Natural killer cell (primary cell): ENCODE data around the gene RNF126. TPM values are rescaled to one million over a fixed set of nuclear protein-coding genes. Genes with fewer than 3 reads are reported as not detected.

ENCODE experiments used
- ATAC-seq, 3 donors: fragments of 150-1000 bp in 2 of 3; fragments of 200-7000 bp in 1 of 3; cut with Tn5 transposase; 1 replicate in 1 of 3; 2 replicates in 2 of 3; pipeline ENCODE4 v1.10.0; 2021; ENCODE audit warnings: mild to moderate bottlenecking in 2 of 3, moderate library complexity in 2 of 3
- DNase-seq, 2 donors: peaks; one replicate each; pipeline versions ENCODE4 v3.0.0 to v3.0.0-alpha.2; 2013 to 2021; ENCODE audit warnings: mixed read lengths in 1 of 2
- H3K27ac ChIP-seq: one replicate; pipeline ENCODE4 v1.5.1; 2013; ENCODE audit warnings: mild to moderate bottlenecking, low read length
- H3K27me3 ChIP-seq: one replicate; pipeline ENCODE4 v1.6.1; 2013; ENCODE audit warnings: low read length; ENCODE audit not compliant: control insufficient read depth, insufficient read depth
- H3K36me3 ChIP-seq: one replicate; pipeline ENCODE4 v1.6.1; 2013; ENCODE audit warnings: low read length; ENCODE audit not compliant: control insufficient read depth, insufficient read depth
- H3K4me1 ChIP-seq: one replicate; pipeline ENCODE4 v1.6.1; 2013; ENCODE audit warnings: low read length; ENCODE audit not compliant: control insufficient read depth, insufficient read depth
- H3K4me3 ChIP-seq: one replicate; pipeline ENCODE4 v1.5.1; 2013; ENCODE audit warnings: low read length
- H3K9me3 ChIP-seq: one replicate; pipeline ENCODE4 v1.6.1; 2013; ENCODE audit warnings: low read length; ENCODE audit not compliant: control insufficient read depth, insufficient read depth
- H3K27ac Mint-ChIP-seq, 2 donors: one replicate each; pipeline ENCODE4 v1.8.0; 2022; ENCODE audit warnings: mild to moderate bottlenecking in 2 of 2, mixed read lengths in 2 of 2, moderate library complexity in 1 of 2
- H3K27me3 Mint-ChIP-seq, 2 donors: one replicate each; pipeline ENCODE4 v1.8.0; 2022; ENCODE audit warnings: low read depth in 2 of 2, mixed read lengths in 2 of 2
- H3K36me3 Mint-ChIP-seq: one replicate; pipeline ENCODE4 v1.8.0; 2022; ENCODE audit warnings: mixed read lengths
- H3K4me1 Mint-ChIP-seq, 2 donors: one replicate each; pipeline ENCODE4 v1.8.0; 2022; ENCODE audit warnings: mixed read lengths in 2 of 2
- H3K4me3 Mint-ChIP-seq: one replicate; pipeline ENCODE4 v1.8.0; 2022; ENCODE audit warnings: mild to moderate bottlenecking, moderate library complexity, mixed read lengths
- H3K9me3 Mint-ChIP-seq, 2 donors: one replicate each; pipeline ENCODE4 v1.8.0; 2022; ENCODE audit warnings: mixed read lengths in 2 of 2
- WGBS: methylation state at CpG from one replicate; pipeline ENCODE4 v1.1.7; 2013; ENCODE audit warnings: missing lambda C conversion rate; ENCODE audit not compliant: insufficient coverage; 5-methylcytosine and 5-hydroxymethylcytosine counted together
- intact Hi-C: fragments of 100-400 bp; cut with micrococcal nuclease; formaldehyde crosslinking; loops from one replicate; pipeline ENCODE4 v1.14.2; 2022
- total RNA-seq, 4 donors: library from RNA; stranded (reverse); fragments of 120-200 nt in 1 of 4; gene quantifications; one replicate each; pipeline versions ENCODE4 v1.2.3 to v1.2.4, GENCODE V29; 2013 to 2022
- TF ChIP-seq, protein P1 (sequence below): fragments of 200-600 bp; IDR thresholded peaks from one replicate; pipeline ENCODE4 v1.8.0; 2022; ENCODE audit warnings: antibody characterized with exemption

RNF126 gene
- total RNA-seq, 3 donors from 2014 or later (not counting 1 experiment from before 2014, with no cell fraction given): 119 to 149 (median 146) TPM

DNA sequence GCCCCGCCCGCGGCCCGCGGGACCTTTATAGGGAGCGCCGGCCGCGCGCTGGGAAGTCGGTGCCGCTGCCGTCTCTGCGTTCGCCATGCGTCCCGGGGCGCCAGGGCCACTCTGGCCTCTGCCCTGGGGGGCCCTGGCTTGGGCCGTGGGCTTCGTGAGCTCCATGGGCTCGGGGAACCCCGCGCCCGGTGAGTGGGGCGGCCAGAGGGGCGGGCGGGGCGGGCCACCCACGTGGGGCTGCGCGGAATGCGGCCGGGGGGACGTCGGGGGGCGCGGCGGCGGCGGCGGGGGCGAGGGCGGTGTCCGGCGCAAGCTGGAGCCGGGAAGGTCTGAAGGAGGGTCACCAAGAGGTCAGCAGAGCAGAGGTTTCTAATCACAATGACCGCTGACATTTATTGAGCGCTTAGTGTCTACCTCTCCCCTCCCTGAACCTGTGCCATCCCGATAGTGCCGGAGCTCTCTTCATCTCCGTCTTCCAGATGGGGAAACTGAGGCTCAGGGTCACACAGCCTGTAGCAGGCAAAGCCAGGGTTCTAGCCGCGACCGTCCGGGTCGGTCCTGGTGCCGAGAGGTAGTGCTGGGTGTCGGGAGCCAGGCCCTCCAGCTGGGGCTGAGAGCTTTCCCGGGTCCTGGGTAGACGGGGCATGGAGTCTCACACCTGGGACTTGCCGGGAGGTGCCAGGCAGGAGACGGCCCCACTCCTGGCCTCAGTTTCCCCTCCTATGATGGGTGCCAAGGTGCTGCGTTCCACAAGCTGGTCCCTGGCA lies 13.5 kb upstream of the RNF126 start, which contains the start of gene FSTL3:
Gene FSTL3 (plus strand): TSS at position 54 of the 767 bp plus-strand sequence. CDS start 32 bp downstream, at position 86.
- peak within 1 kb of the TSS; percentile 25 for H3K4me3 Mint-ChIP-seq

DNA sequence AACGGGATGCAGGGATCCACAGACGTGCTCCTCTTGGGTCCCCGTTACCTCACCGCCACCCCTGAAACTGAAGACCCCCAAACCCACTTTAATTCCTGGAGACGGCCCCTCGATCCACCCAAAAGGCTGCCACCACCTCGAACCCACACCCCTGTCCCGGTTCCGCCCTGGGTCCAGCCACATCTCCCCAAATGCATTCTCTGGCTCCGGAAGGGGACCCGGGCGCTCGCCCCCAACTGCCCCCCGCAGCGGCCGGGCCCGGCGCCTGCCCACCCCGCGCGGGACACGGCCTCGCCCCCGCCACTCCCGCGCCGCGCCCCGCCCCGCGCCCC lies 13.0 kb upstream of the RNF126 start:
- H3K27me3 Mint-ChIP-seq: peaks cover 0 to 12% of the 10 kb centered on the region in 2 donors
- no peak for DNase-seq
- H3K27ac ChIP-seq: no peak overlapping the region
- 11% methylated on average over 31 of the region's 31 CpGs for WGBS
- no peak overlapping the region for H3K4me3 ChIP-seq
- intact Hi-C loops: no loop called here
- H3K36me3 ChIP-seq: no peaks in the 10 kb centered on the region
- no peaks in the 10 kb centered on the region for H3K9me3 Mint-ChIP-seq
- H3K36me3 Mint-ChIP-seq: no peaks in the 10 kb centered on the region
- TF ChIP-seq, protein P1, sequence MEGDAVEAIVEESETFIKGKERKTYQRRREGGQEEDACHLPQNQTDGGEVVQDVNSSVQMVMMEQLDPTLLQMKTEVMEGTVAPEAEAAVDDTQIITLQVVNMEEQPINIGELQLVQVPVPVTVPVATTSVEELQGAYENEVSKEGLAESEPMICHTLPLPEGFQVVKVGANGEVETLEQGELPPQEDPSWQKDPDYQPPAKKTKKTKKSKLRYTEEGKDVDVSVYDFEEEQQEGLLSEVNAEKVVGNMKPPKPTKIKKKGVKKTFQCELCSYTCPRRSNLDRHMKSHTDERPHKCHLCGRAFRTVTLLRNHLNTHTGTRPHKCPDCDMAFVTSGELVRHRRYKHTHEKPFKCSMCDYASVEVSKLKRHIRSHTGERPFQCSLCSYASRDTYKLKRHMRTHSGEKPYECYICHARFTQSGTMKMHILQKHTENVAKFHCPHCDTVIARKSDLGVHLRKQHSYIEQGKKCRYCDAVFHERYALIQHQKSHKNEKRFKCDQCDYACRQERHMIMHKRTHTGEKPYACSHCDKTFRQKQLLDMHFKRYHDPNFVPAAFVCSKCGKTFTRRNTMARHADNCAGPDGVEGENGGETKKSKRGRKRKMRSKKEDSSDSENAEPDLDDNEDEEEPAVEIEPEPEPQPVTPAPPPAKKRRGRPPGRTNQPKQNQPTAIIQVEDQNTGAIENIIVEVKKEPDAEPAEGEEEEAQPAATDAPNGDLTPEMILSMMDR: no peak
- H3K4me1 ChIP-seq: peaks cover 20% of the 10 kb centered on the region
- H3K27me3 ChIP-seq: peaks cover 26% of the 10 kb centered on the region
- H3K27ac Mint-ChIP-seq: no peak overlapping the region
- no peak overlapping the region for H3K4me3 Mint-ChIP-seq
- H3K9me3 ChIP-seq: no peaks in the 10 kb centered on the region
- ATAC-seq: no peak
- H3K4me1 Mint-ChIP-seq: peaks cover 5 to 6% of the 10 kb centered on the region in 2 donors

More for the DNA sequence above, 13.5 kb upstream of the RNF126 start, which contains the start of gene FSTL3:
- Histone ChIP-seq H3K4me3 (no peak within 1 kb of the TSS), H3K27me3 (peaks cover 26% of the 10 kb centered on the region), H3K9me3 (no peaks in the 10 kb centered on the region), H3K27ac (no peak within 1 kb of the TSS), H3K36me3 (no peaks in the 10 kb centered on the region), H3K4me1 (peaks cover 23% of the 10 kb centered on the region)
- no peaks in the 10 kb centered on the region for H3K36me3 Mint-ChIP-seq
- no peak for DNase-seq
- TF ChIP-seq, protein P1: no peak
- intact Hi-C loops: no loop called here
- no peaks in the 10 kb centered on the region for H3K9me3 Mint-ChIP-seq
- 12% methylated on average over 63 of the region's 63 CpGs for WGBS
- ATAC-seq: no peak
- H3K27me3 Mint-ChIP-seq: peaks cover 0 to 12% of the 10 kb centered on the region in 2 donors
- H3K4me1 Mint-ChIP-seq: peaks cover 5 to 11% of the 10 kb centered on the region in 2 donors
- H3K27ac Mint-ChIP-seq: no peak within 1 kb of the TSS

DNA sequence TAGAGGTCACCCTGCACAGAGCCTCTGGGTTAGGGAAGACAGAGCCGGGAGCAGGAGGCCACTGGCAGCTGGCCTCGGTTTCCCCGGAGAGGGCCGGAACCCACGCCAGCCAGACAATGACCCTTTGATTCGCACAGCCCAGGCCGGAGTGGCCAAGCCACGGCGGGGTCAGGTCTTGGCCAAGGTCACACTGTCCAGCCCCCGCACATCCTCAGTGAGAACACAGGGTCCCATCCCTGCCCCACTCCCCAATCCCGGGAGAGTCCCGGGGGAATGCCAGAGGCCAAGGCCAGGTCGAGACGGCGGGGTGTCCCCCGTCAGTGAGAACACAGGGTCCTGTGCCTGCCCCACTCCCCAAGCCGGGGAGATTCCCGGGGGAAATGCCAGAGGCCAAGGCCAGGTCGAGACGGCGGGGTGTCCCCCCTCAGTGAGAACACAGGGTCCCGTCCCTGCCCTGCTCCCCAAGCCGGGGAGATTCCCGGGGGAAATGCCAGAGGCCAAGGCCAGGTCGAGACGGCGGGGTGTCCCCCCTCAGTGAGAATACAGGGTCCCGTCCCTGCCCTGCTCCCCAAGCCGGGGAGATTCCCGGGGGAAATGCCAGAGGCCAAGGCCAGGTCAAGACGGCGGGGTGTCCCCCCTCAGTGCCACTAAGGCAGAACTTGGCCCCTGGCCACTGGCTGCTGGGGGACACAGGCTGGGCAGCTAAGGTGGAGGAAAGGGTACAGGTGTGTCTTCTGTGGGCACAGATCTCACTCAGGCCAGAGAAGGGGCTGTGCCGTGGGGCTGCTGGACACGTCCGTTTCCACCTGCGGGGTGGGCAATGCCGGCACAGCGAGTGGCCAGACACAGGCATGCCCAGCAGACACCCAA lies 11.5 kb upstream of the RNF126 start:
- Histone ChIP-seq H3K4me1 (peaks cover 13% of the 10 kb centered on the region), H3K36me3 (no peaks in the 10 kb centered on the region), H3K4me3 (no peak overlapping the region), H3K27me3 (peaks cover 26% of the 10 kb centered on the region), H3K27ac (no peak overlapping the region), H3K9me3 (no peaks in the 10 kb centered on the region)
- Mint-ChIP-seq H3K36me3 (no peaks in the 10 kb centered on the region), H3K4me1 (no peaks in the 10 kb centered on the region), H3K27me3 (peaks cover 0 to 12% of the 10 kb centered on the region in 2 donors), H3K27ac (no peak overlapping the region), H3K4me3 (no peak overlapping the region), H3K9me3 (no peaks in the 10 kb centered on the region)
- intact Hi-C loops: no loop called here
- ATAC-seq (no peak), DNase-seq (no peak)
- 89% methylated on average over 38 of the region's 38 CpGs for WGBS
- TF ChIP-seq, protein P1: no peak
